ENCODE data around the gene LRG1.

GRCh38 chr19:4498694-4499093 lies 41.1 kb downstream of the LRG1 start:
- TF ChIP-seq CTCF (conservative IDR thresholded peaks at IDR 0.05 in 1 of 2, IDR thresholded peaks at IDR 0.05 in 1 of 2; ENCODE audit: extremely low read depth in 1 of 2, insufficient read depth in 1 of 2, low read depth in 1 of 2, low read length in 2 of 2): no peak
- no peak for TF ChIP-seq EZH2 (IDR thresholded peaks at IDR 0.05; ENCODE audit: borderline replicate concordance, low read length)

All from mammary epithelial cell (primary cell).